Spinal cord (tissue), 10 donors: ENCODE data around the gene MAGEB10. TPM values are rescaled to one million over a fixed set of nuclear protein-coding genes. Genes with fewer than 3 reads are reported as not detected.

ENCODE experiments used
- DNase-seq, 6 donors: peaks; one replicate each; pipeline versions ENCODE4 v3.0.0 to v3.0.0-alpha.2; 2013 to 2015; ENCODE audit warnings: low spot score in 6 of 6, low read depth in 4 of 6
- H3K27ac ChIP-seq: one replicate; pipeline ENCODE4 v1.5.1; 2013; ENCODE audit warnings: low read depth, low read length, control low read depth
- H3K27me3 ChIP-seq: one replicate; pipeline ENCODE4 v1.6.1; 2013; ENCODE audit warnings: low read length; ENCODE audit not compliant: control insufficient read depth, insufficient read depth
- H3K36me3 ChIP-seq: one replicate; pipeline ENCODE4 v1.6.1; 2013; ENCODE audit warnings: low read length; ENCODE audit not compliant: control insufficient read depth, insufficient read depth
- H3K4me1 ChIP-seq: one replicate; pipeline ENCODE4 v1.6.1; 2013; ENCODE audit warnings: low read length; ENCODE audit not compliant: control insufficient read depth, insufficient read depth
- H3K4me3 ChIP-seq: one replicate; pipeline ENCODE4 v1.5.1; 2013; ENCODE audit warnings: low read depth, low read length, control low read depth
- H3K9me3 ChIP-seq: one replicate; pipeline ENCODE4 v1.6.1; 2013; ENCODE audit warnings: low read length; ENCODE audit not compliant: control insufficient read depth, insufficient read depth
- WGBS: methylation state at CpG from one replicate; pipeline ENCODE4 v1.1.5; 2013; ENCODE audit warnings: missing lambda C conversion rate; ENCODE audit not compliant: insufficient coverage; 5-methylcytosine and 5-hydroxymethylcytosine counted together
- polyA plus RNA-seq, 2 donors: library from polyadenylated mRNA; unstranded; fragments of 120-200 nt; gene quantifications; one replicate each; pipeline ENCODE4 v1.2.1, GENCODE V29; 2013; ENCODE audit not compliant: insufficient read length in 2 of 2
- total RNA-seq, 2 donors: library from RNA; depleted of rRNA in 1 of 2; stranded (reverse); fragments of 120-200 nt in 1 of 2; fragments of >200 nt in 1 of 2; gene quantifications; one replicate each; pipeline versions ENCODE4 v1.2.3 to v1.2.4, GENCODE V29; 2013 to 2014
- donor health status: healthy.

Gene MAGEB10
- total and polyA plus RNA-seq, 4 donors, result not detected

GRCh38 chrX:27838185-27838584 lies 30.4 kb downstream of the MAGEB10 start:
- Histone ChIP-seq H3K4me1 (no peaks in the 10 kb centered on the region), H3K27me3 (no peaks in the 10 kb centered on the region), H3K27ac (no peak overlapping the region), H3K9me3 (no peaks in the 10 kb centered on the region), H3K36me3 (no peaks in the 10 kb centered on the region), H3K4me3 (no peak overlapping the region)
- peak in 1 of 6 donors; percentile 7 for DNase-seq
- 71% methylated on average over 1 of the region's 3 CpGs for WGBS

GRCh38 chrX:27840881-27841280 lies 33.1 kb downstream of the MAGEB10 start:
- no peaks in the 10 kb centered on the region for H3K27me3 ChIP-seq
- DNase-seq, result no peak
- 60% methylated on average over 1 of the region's 3 CpGs for WGBS
- no peak overlapping the region for H3K27ac ChIP-seq
- no peaks in the 10 kb centered on the region for H3K9me3 ChIP-seq
- no peak overlapping the region for H3K4me3 ChIP-seq
- no peaks in the 10 kb centered on the region for H3K36me3 ChIP-seq
- H3K4me1 ChIP-seq, result no peaks in the 10 kb centered on the region

GRCh38 chrX:27842859-27843258 lies 35.1 kb downstream of the MAGEB10 start:
- no CpG with 5 or more reads among the region's 4 CpGs for WGBS
- H3K4me3 ChIP-seq, result no peak overlapping the region
- no peaks in the 10 kb centered on the region for H3K36me3 ChIP-seq
- H3K4me1 ChIP-seq, result no peaks in the 10 kb centered on the region
- DNase-seq, result no peak
- H3K27me3 ChIP-seq, result no peaks in the 10 kb centered on the region
- no peaks in the 10 kb centered on the region for H3K9me3 ChIP-seq
- H3K27ac ChIP-seq, result no peak overlapping the region

GRCh38 chrX:27860337-27860736 lies 52.5 kb downstream of the MAGEB10 start:
- H3K36me3 ChIP-seq, result no peaks in the 10 kb centered on the region

GRCh38 chrX:27863809-27864208 lies 56.0 kb downstream of the MAGEB10 start:
- H3K27ac ChIP-seq, result no peak overlapping the region
- no peaks in the 10 kb centered on the region for H3K9me3 ChIP-seq
- no peak for DNase-seq
- H3K36me3 ChIP-seq, result no peaks in the 10 kb centered on the region
- H3K27me3 ChIP-seq, result peaks cover 3% of the 10 kb centered on the region
- H3K4me3 ChIP-seq, result no peak overlapping the region
- 31% methylated on average over 35 of the region's 35 CpGs for WGBS
- H3K4me1 ChIP-seq, result no peaks in the 10 kb centered on the region

More at GRCh38 chrX:27860337-27860736, 52.5 kb downstream of the MAGEB10 start:
- peak in 1 of 6 donors; percentile 22 for DNase-seq
- H3K27ac ChIP-seq, result no peak overlapping the region
- H3K9me3 ChIP-seq, result no peaks in the 10 kb centered on the region
- no peaks in the 10 kb centered on the region for H3K27me3 ChIP-seq
- H3K4me1 ChIP-seq, result no peaks in the 10 kb centered on the region
- no peak overlapping the region for H3K4me3 ChIP-seq

Other genes starting within 250 kb of the MAGEB10 start
- not detected for gene DCAF8L2, start 217.6 kb upstream of the MAGEB10 start, total RNA-seq
- not detected for gene DCAF8L2, start 217.6 kb upstream of the MAGEB10 start, polyA plus RNA-seq
- not detected for gene DCAF8L1, start 173.5 kb downstream of the MAGEB10 start, total RNA-seq
- gene DCAF8L1, start 173.5 kb downstream of the MAGEB10 start, polyA plus RNA-seq, result not detected